ENCODE data around the gene TMED6.
A peak's percentile ranks its signal among the peaks of the same experiment; 100 is the strongest.

The TMED6 gene

DNA sequence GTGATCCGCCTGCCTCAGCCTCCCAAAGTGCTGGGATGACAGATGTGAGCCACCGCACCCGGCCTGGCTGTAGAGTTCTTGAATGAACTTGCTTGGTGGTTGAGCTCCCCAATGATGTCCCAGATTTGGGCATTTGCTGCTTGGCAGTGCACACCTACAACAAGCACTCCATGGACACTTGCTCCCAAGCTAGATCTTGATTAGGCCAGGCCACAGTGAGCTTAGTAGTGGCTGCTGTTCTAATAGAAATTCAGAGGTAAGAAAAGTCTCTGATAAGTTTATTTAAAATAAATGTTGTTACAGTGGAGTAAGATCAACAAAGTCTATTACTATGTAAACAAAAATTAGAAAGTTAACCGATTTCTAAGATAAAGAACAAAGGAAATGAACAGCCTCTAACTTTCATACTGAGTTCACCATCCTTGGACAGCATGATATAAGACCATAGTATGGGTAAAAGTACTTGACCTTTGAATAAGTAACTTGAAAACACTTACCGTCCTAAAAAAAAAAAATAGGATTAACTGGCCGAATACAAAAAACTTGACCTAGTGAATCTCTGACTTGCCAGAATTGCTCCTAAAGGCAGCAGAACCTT, 951 bp downstream of the TMED6 start:
- no peak for DNase-seq

DNA sequence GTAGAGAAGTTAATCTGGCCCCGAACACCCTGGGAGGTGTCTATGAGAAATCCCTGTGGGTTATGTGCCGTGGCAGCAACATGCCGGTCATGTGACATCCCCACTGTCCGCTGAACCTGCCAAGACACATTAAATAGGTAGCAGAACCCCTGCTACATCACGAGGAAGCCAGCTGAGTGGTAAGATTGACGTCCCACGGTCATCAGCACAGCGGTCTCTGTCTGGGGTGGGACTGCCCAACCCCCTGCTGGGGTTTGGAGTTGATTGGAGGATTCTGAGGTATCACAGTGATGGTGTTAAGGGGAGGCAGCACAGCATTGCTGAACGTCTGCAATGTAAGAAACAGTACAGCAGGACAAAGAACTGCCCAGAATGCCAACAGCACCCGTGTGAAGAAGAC, 2.0 kb downstream of the TMED6 start:
- no peak for DNase-seq

DNA sequence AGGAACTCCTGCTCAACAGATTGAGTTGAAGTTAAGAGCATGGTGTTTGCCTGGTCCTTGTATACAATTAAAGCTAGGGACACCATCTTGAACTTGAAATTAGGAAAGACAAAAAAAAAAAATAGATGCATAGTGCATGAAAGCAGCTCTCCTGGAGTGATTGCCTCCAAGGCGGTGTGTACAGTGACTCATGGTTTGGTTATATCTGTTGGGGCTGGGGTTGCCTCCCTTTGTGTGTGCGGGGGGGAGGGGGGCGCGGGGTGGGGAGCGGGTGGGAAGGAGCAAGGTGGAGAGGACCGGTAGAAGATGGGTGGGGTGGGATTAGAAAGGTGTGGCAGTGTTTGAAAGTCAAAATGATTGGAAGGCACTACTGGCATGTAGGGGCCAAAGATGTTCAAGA, 3.4 kb downstream of the TMED6 start:
- no peak for DNase-seq

DNA sequence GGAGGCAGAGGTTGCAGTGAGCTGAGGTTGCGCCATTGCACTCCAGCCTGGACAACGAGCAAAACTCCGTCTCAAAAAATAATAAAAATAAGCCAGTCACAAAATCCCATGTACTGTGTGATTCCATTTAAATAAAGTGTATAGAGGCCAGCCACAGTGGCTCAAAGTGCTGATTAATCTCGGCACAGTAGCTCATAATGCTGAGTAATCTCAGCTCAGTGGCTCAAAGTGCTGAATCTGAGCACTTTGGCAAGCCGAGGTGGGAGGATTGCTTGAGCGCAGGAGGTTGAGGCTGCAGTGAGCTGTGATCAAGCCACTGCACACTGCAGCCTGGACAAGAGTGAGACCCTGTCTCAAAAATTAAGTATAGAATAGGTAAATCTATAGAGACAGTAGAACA, 4.9 kb downstream of the TMED6 start:
- no peak for DNase-seq

DNA sequence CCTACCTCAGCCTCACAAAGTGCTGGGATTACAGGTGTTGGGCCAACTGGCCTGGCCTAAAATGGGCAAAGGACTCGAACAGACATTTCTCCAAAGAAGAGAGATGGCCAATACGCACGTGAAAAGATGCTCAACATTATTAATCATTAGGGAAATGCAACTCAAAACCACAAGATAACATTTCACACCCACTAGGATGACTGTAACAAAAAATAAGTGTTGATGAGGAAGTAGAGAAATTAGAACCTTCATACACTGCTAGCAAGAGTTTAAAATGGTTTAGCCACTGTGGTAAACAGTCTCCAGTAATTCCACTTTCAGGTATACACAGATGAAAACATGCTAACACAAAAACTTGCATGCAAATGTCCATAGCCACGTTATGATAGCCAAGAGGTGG, 5.7 kb downstream of the TMED6 start:
- DNase-seq, result no peak

DNA sequence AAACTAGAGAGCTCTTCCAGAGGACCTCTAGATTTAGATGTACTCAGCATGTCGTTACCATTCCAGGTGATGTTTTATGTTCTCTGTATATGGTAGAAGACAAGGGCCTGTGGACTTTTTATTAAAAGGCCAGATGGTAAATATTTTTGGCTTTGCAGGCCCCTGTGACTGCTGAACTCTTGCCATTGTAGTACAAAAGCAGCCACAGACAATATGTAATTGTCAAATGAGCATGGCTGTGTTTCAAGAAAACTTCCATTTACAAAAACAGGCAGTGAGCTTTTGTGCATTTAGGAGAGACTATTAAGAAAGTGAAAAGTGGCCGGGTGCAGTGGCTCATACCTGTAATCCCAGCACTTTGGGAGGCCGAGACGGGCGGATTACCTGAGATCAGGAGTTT, 7.4 kb downstream of the TMED6 start:
- no peak for DNase-seq

DNA sequence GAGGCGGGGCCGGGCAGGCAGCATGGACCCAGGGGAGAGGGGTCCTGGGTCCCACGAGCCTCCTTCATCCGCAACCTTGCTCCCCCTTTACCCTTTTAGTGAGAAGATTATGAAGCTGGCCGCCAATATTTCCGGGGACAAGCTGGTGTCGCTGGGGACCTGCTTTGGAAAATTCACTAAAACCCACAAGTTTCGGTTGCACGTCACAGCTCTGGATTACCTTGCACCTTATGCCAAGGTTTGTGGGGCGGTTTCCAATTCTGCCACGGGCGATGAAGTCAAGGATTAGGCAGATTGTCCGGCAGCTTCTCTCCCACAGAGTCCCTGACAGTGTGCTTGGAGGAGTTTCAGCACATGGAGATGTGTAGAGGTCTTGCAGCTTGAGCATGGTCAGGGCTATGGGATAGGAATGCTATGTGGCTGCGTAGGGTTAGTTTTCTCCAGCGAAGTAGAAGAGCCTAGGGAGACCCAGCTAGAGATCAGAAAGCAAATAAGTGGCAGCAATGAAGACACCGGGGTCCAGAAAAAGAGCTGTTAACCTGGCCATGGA, 11.4 kb downstream of the TMED6 start:
- no peak for DNase-seq

DNA sequence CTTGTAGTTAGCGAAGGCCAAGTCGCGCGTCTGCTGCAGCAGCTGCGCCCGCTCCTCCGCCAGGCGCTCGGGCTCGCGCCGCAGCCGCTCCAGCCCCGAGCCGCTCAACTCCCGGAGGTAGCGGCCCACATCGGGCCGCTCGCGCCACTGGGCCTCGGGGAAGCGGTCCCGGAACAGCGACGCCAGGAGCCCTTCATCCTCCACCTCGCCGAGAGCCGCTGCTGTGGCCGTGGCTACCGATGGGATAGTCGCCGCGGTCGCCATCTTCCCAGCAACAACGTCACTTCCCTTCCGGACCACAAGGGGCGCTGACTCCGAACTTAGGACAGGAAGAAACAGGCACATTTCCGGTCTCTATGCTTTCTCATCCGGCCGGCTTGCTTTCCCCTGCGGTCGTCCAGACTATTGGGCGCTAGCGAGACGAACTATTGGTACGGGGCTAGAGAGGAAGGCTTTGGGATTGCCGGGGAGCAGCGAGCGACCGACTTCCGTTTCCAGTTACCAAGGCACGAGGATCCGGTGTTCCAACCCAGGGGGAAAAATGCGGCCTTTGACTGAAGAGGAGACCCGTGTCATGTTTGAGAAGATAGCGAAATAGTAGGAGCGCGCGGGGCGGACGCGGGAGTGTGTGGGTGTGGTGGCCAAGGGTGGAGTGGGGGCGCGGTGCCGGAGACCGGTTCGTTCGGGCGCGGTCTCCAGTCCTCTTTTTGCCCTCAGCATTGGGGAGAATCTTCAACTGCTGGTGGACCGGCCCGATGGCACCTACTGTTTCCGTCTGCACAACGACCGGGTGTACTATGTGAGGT, 12.1 kb downstream of the TMED6 start, which contains the start of the genes COG8 and NIP7:
TSS of gene COG8 (minus strand) at position 276 of the 806 bp plus-strand sequence. CDS start at position 264, 12 bp downstream.
TSS of gene NIP7 (plus strand) at position 484 of the 806 bp plus-strand sequence. CDS start at position 542, 58 bp downstream.
- peak; percentile 98 for DNase-seq

DNA sequence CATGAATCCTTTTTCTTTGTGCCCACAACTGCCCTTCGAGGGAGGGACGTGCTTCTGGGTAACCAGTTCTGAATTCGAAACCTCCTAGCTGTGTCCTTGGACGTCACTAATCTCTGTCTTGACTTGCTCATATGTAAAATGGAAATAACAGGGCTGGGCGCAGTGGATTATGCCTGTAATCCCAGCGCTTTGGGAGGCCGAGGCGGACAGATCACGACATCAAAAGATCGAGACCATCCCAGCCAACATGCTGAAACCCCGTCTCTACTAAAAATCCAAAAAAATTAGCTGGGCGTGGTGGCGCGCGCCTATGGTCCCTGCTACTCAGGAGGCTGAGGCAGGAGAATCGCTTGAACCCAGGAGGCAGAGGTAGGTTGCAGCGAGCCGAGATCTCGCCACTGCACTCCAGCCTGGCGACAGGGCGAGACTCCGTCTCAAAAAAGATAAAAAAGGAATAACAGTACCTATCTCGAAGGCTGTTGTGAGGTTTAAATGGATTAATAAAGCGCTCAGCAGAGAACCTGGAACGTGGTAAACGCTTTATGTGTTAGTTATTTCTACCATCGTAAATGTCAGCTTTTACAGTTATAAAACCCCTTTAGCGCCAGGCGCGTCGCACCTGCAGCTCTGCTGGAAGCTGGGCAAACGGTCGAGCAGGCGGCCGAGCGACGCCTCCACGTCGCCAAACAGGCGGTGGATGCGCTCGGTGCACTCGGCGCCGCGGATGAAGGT, 12.9 kb downstream of the TMED6 start:
- DNase-seq, result no peak

DNA sequence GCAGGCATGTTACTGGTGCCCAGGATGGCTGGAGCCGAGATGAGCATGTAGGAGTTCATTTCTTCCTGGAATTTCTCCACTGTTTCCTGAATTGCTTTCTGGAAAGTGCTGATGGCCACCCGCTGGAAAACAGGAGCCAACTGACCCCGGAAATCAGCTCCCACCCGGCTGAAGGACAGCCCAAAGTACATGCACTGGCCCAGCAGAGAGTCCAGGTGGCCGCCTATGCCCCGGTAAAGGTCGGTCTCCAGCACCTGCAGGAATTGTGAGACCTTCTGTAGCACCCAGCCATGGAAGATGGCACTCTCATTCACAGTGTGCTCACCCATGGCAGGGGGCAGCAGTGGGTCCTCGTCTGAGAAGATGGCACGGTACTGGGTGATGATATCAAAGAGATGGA, 16.9 kb downstream of the TMED6 start:
- DNase-seq, result no peak

DNA sequence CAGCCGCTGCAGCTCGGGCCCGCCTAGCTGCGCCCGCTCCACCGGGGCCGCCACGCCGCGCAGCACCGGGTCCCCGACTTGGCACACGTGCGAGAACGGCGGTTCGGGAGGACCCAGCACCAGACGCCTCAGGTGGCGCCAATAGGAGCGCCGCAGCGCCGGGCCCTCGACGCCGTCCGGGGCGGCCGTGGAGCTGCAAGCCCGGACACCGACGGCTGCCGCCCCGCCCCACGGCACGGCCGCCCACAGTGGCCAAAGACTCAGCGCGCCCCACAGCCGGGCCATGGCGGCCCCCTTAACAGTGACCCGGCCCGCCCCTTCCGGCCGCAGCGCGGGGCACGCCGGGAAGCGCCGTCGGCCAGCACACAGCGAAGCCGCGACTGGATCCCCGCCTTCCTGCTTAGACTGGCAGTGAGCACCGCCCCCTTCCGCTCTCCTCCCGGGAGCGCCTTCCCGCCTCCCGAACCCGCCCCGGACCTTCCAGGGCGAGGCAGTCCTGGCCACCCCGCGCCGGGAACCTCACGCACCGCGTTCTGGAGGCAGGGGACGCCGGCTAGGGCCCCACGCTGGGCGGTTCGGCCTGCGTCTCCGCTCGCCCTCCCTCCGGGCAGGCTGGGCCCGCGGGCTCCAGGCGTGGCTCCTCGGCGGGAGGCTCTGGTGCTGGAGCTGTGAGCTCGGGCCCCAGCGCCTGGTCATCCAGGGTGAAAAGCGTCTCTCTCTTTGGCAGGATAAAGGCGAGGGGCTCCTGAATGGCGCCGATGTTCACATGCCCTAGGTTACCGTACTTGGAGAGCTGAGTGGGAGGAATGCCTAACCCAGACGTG, 21.1 kb downstream of the TMED6 start, which contains the start of gene PDF:
TSS of gene PDF (minus strand) at position 303 of the 824 bp plus-strand sequence. CDS start at position 285, 18 bp downstream.
- DNase-seq, result peak; percentile 95

DNA sequence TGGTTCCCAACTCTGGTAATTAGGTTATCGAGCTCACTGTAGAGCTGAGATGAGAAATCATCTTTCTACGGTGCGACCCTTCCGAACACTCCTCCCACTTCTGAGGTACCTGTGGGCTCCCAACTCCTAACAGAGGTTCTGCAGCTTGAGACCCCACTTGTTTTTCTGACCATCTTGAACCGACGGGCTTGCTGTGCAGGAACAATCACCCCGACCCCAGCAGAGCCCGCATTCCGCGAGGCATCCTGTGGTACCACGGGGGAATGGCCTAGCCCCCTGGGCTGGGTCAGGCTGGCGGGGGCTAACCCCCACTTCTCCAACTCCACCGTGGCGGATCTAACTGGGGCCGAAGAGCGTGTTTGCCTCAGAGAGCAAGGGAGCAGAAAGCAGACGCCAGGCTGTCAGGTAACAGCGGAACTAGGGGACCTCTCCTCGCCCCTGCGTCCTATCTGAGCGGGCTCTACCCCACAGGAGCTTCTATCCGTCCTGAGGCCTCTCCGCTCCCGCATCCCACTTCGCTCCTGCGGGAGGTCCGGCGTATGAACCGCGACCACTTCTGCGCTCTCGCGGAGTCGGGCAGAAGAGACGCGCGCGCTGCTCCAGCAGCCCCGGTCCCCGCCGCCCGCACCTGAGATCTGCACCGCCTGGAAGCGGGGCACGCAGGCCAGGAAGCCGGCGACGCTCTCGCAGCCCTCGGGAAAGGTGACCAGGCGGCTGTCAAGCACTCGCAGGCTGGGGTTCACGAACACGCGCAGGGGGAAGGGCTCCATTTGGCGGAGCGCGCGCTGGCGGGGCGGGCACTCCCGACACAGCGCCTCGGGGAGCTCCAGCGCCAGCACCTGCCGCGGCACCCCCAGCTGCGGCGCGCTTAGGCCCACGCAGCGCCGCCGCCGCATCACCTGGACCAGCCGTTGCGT, 22.0 kb downstream of the TMED6 start:
- DNase-seq, result no peak

DNA sequence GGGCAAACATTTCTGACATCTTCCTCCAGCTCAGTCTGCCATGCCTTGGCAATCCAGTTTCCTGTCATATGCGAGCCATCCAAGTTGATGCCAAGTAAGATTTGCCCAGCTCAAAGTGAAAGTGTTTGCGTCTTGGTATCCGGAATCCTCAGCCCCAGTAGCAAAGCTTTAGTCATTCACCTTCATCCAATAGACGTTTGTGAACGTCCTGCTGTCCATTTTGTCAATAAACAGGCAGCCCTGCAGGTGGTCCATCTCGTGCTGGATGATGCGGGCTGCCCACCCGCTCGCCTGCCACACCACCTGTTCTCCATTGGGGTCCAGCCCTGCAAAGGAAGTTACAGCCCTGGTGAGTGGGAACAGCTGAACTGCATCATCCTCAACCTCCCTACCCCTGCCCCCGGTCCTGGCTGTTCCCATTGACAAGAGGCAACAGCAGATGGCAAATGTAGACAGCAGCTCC, 22.7 kb downstream of the TMED6 start:
- no peak for DNase-seq

DNA sequence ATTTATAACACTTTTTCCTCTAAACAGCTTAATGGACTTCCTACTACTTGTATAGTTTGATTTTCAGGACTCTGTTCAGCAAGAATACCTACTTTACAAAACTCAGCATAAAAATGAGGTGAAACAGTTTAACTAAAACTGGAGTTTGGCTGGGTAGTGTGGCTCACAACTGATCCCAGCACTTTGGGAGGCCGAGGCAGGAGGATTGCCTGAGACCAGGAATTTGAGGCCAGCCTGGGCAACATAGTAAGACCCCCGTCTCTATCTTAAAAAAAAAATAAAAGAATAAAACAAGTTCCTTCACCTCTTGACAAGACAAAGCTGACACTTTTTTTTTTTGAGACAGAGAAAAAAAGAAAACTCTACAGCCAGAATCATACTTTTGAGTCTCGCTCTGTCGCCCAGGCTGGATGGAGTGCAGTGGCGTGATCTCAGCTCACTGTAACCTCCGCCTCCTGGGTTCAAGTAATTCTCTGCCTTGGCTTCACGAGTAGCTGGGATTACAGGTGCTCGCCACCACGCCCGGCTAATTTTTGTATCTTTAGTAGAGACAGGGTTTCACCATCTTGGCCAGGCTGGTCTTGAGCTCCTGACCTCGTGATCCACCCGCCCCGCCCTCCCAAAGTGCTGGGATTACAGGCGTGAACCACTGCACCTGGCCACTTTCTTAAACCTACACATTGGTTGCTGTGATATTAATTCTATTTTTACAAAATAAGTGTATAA, 23.8 kb downstream of the TMED6 start:
- DNase-seq, result no peak

DNA sequence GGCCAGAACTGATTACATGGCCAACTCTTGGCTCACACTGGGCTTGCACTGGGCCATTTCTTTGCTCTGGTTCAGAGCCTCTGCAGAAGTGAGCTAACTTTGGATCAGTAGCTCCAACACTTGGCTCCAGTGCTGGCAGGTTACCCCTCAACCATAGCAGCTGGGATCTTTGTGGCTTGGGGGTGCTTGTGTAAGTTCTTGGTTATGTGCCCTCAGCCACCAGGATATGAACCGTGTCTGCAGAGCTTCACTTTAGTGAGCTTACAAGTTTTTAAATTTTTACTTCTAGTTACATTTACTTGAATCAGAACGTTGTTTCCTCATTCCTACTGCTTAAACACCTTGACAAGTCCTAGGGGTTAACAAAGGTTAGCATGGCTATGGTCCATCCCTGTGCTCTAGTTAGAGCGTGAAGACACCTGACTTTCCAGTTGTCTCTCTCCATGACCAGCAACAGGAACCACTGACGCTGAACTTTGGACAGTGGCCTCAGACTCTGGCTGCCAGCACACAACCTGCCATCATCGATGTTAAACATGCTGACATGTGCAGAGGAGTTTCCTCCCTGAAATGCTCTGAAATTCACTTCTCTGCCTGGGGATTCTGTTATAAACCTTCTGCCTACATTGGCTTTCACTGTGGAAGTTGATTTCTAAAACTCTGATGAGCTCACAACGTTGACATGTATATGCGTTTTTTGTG, 25.3 kb downstream of the TMED6 start:
- DNase-seq, result no peak

DNA sequence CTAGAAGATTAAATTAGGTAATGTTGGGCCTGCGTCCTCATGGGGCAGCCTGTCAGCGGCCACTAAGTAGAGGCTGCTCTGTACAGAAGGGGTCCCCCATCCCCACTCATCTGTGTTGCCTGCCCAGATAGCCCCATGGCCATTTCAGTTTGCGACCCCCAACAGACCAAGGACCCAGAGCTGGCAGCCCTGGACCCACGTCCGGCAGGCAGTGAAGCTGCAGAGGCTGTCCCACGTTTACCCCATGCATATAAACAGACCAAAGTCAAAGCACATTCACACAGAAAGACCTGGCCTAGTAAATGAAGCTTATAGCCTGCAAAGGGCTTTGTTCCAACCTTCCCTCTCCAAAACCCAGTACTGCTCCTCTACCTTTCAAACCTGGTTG, 25.8 kb downstream of the TMED6 start:
- DNase-seq, result no peak

DNA sequence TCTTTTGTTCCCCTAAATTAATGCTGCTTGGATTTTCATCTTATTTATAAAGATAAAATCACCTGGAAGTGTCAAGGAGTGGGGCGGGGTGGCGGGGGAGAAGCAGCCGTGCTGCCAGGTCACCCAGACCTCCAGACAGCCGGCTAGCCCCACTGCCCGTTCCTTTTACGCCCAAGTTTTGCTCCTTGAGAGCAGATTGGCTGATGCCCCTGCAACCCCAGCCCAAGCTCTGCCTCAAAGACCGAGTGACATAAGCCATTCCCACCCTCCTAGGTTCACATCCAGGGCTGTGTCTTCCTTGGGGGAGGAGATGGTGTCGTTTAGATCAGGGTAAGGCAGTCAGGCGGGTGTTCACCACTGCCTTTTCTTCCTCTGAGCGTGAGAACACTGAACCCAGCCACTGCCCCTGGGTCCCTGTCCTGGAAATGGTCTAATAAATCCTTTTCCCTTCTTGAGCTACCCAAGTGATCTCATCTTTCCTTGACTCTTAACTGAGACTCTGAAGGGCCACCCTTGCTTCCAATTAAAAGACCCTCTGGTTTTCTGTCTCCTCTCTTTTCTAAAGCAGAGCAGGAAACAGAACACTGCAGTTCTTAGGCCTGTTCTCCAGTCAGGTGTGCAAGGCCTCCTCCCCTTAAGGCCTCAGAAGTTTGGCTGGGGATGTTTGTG, 26.9 kb downstream of the TMED6 start:
- DNase-seq, result no peak

DNA sequence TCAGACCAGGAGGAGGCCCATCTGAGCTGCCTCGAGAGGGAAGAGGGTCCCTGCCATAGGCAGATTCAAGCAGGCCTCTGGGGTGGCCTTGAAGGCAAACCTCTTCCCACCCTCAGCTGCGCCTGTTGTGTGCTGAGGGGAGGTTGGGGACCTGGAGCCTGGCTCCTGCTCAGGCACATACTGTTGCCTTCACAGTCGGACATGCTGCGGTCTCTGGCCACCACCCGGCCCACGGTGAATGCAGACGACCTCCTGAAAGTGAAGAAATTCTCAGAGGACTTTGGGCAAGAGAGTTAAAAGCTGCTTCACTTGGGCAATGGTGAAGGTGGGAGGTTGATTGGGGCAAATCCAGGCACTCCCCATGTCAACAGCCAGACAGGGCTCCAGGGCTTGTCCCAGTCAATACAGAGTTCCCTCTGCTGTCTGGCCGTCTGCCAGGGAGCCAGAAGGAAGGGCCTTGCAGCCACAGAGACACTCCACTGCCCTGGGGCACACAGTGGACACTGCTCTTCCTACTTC, 27.5 kb downstream of the TMED6 start:
- DNase-seq, result no peak

DNA sequence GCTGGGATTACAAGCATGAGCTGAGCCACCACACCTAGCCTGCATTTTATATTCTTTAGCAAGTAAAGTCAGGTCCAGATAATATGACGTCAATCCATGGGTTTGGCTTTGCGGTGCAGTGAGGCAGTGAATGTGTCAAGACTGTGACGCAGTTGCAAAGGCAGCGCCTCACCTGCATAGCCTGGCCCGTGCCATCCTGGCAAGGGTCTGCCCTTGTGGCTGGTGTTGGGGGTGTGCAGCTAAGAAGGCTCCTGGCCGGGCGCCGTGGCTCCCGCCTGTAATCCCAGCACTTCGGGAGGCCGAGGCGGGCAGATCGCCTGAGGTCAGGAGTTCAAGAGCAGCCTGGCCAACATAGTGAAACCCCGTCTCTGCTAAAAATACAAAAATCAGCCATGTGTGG, 28.2 kb downstream of the TMED6 start:
- DNase-seq, result no peak
